DND-41 (cell line): Measurements from ENCODE around the gene CHAD.
"Not testable (repeated sequence)": the region's sequence is repeated elsewhere in the genome, so short reads cannot be mapped to it uniquely, and the experiment has no call there.

Experiments used
- ATAC-seq: fragments of 200-7000 bp; cut with Tn5 transposase; 3 replicates; pipeline ENCODE4 v1.9.1; 2021; ENCODE audit warnings: low read depth; ENCODE audit not compliant: insufficient read depth
- DNase-seq: peaks from one replicate; pipeline ENCODE4 v3.0.0-alpha.2; 2020
- H2AFZ ChIP-seq: 2 replicates; pipeline ENCODE4 v1.6.0; 2012; ENCODE audit warnings: low read depth, low read length
- H3K27ac ChIP-seq: 2 replicates; pipeline ENCODE4 v1.5.1; 2012; ENCODE audit warnings: low read length, inconsistent platforms
- H3K27me3 ChIP-seq: fragments of 200-600 bp; sonication (generic); 2 replicates; pipeline ENCODE4 v1.6.0; 2012; ENCODE audit warnings: low read length, mild to moderate bottlenecking, inconsistent platforms; ENCODE audit not compliant: insufficient read depth, poor library complexity
- H3K36me3 ChIP-seq: 2 replicates; pipeline ENCODE4 v1.5.1; 2012; ENCODE audit warnings: low read length, inconsistent platforms; ENCODE audit not compliant: insufficient read depth
- H3K4me1 ChIP-seq: 2 replicates; pipeline ENCODE4 v1.5.1; 2012; ENCODE audit warnings: mild to moderate bottlenecking, low read length; ENCODE audit not compliant: insufficient read depth
- H3K4me2 ChIP-seq: 2 replicates; pipeline ENCODE4 v1.6.0; 2012; ENCODE audit warnings: mild to moderate bottlenecking, moderate library complexity, low read length, inconsistent platforms; ENCODE audit not compliant: insufficient read depth
- H3K4me3 ChIP-seq, 2 experiments: fragments of 200-600 bp in 1 of 2; shearing (Covaris generic) in 1 of 2; 2 replicates each; pipeline ENCODE4 v1.5.1; 2012 to 2016; ENCODE audit warnings: inconsistent platforms in 2 of 2, low read length in 2 of 2, mild to moderate bottlenecking in 2 of 2, low read depth in 1 of 2, moderate library complexity in 1 of 2
- H3K79me2 ChIP-seq: 2 replicates; pipeline ENCODE4 v1.6.0; 2012; ENCODE audit warnings: low read length, inconsistent platforms; ENCODE audit not compliant: insufficient read depth
- H3K9ac ChIP-seq: 2 replicates; pipeline ENCODE4 v1.6.0; 2012; ENCODE audit warnings: low read depth, mild to moderate bottlenecking, inconsistent platforms, low read length, moderate library complexity
- H3K9me3 ChIP-seq: 2 replicates; pipeline ENCODE4 v1.5.1; 2012; ENCODE audit warnings: low read length, moderate library complexity, mild to moderate bottlenecking, inconsistent platforms; ENCODE audit not compliant: insufficient read depth, severe bottlenecking
- H4K20me1 ChIP-seq: 2 replicates; pipeline ENCODE4 v1.6.0; 2012; ENCODE audit warnings: low read length; ENCODE audit not compliant: insufficient read depth
- EZH2 ChIP-seq: IDR thresholded peaks from 3 replicates; pipeline ENCODE4 v1.6.1; 2012; ENCODE audit warnings: borderline replicate concordance, low read depth, mild to moderate bottlenecking, moderate library complexity, low read length, inconsistent platforms; ENCODE audit not compliant: severe bottlenecking
- TF ChIP-seq, protein P1 (sequence below): IDR thresholded peaks from 2 replicates; pipeline ENCODE4 v1.5.1; 2012; ENCODE audit warnings: borderline replicate concordance, low read length, moderate library complexity, mild to moderate bottlenecking; ENCODE audit not compliant: poor library complexity, severe bottlenecking; ENCODE audit errors: extremely low read depth

The CHAD gene

DNA sequence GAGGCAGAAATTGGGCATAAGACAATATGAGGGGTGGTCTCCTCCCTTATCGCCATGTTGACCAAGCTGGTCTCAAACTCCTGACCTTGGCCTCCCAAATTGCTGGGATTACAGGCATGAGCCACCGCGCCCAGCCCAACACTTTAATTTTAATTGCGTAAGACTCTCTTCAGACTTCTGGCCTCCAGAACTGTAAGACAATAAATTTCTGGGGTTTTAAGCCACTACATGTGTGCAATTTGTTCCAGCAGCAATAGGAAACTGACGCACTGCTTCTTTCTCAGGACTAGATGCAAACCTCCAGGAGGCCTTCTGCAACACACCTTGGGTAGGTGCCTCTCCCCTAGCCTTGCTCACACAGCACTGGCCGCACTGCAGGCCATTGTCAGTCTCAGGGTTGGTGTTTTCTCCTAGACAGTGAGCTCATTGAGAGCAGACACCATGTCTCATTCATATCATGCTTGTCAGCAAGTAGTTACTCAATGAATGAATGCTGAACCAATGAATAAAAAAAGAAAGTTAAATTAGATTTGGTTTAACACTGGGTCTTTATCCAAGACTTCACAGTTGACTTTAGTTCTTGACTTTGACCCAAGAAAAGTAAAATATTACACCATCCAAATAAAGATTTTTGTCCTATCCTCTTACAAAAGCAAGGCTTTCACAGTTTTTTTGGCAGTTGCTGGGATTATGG is 48.1 kb downstream of the CHAD start:
- Histone ChIP-seq H3K36me3 (no peaks in the 10 kb centered on the region), H3K27me3 (no peaks in the 10 kb centered on the region), H3K4me2 (peak overlapping the region; percentile 70), H3K9me3 (peaks cover 4% of the 10 kb centered on the region), H3K4me3 (peak overlapping the region; percentile 18 to 54; a peak in 3 of 4 replicates), H3K4me1 (peaks cover 53% of the 10 kb centered on the region), H3K79me2 (peaks cover 7% of the 10 kb centered on the region), H3K9ac (peak overlapping the region; percentile 57), H2AFZ (peak overlapping the region; percentile 80), H3K27ac (peak overlapping the region; percentile 85), H4K20me1 (no peaks in the 10 kb centered on the region)
- DNase-seq (no peak), ATAC-seq (no peak)
- TF ChIP-seq, protein P1, sequence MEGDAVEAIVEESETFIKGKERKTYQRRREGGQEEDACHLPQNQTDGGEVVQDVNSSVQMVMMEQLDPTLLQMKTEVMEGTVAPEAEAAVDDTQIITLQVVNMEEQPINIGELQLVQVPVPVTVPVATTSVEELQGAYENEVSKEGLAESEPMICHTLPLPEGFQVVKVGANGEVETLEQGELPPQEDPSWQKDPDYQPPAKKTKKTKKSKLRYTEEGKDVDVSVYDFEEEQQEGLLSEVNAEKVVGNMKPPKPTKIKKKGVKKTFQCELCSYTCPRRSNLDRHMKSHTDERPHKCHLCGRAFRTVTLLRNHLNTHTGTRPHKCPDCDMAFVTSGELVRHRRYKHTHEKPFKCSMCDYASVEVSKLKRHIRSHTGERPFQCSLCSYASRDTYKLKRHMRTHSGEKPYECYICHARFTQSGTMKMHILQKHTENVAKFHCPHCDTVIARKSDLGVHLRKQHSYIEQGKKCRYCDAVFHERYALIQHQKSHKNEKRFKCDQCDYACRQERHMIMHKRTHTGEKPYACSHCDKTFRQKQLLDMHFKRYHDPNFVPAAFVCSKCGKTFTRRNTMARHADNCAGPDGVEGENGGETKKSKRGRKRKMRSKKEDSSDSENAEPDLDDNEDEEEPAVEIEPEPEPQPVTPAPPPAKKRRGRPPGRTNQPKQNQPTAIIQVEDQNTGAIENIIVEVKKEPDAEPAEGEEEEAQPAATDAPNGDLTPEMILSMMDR = no peak
- no peak for TF ChIP-seq EZH2

DNA sequence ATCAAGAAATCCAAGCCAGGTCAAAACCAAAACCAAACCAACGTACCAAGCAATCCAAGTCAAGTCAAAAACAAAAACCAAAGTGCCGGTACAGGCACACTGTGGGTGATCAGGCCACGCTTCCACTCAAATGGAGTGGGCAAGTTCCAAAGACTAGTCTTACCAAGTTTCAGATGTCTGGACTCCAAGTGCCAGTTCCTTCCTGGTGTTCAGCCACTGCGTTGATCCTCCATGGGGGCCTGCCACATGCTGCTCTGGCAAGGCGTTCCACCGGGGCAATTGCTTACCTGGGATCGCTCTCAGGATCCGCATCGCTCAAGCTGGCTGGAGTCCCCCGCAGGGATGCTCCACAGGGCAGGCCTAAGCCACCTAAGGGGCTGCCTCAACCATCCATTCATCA is 49.1 kb downstream of the CHAD start:
- not testable (repeated sequence) for ATAC-seq, H2AFZ ChIP-seq, H3K27ac ChIP-seq, H3K9ac ChIP-seq, H4K20me1 ChIP-seq, H3K27me3 ChIP-seq, H3K4me3 ChIP-seq, H3K9me3 ChIP-seq, H3K4me2 ChIP-seq, H3K36me3 ChIP-seq, DNase-seq, H3K79me2 ChIP-seq
- peaks cover 43% of the 10 kb centered on the region for H3K4me1 ChIP-seq

DNA sequence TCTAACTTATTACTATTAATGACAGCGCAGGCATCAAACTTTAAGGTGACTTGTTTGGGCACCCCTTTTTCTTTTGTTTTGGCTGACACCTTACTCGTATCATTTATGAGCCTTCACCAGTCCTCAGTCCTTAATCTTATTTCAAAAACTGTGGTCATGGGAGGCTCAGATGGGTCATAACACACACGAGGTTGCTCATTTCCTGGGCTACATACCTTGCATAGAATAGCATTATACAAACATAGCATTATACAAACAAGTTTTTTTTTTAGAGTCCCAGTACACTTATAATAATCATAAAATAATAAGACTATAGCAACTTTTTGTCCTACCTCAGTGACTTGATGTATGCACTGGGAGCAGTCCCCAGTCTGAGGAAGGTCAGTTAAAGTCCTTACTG is 53.9 kb downstream of the CHAD start:
- H3K27me3 ChIP-seq = no peaks in the 10 kb centered on the region
- H3K4me1 ChIP-seq = peaks cover 2% of the 10 kb centered on the region; the same call in 1 of the 2 replicates
- H3K9ac ChIP-seq = no peak overlapping the region
- H3K9me3 ChIP-seq = peaks cover 4% of the 10 kb centered on the region
- no peak overlapping the region for H2AFZ ChIP-seq
- no peak overlapping the region for H3K4me2 ChIP-seq
- no peak for TF ChIP-seq EZH2
- TF ChIP-seq, protein P1 = no peak
- DNase-seq (no peak), ATAC-seq (no peak)
- no peaks in the 10 kb centered on the region for H3K36me3 ChIP-seq
- no peaks in the 10 kb centered on the region for H3K79me2 ChIP-seq
- H4K20me1 ChIP-seq = no peaks in the 10 kb centered on the region
- H3K4me3 ChIP-seq = no peak overlapping the region
- no peak overlapping the region for H3K27ac ChIP-seq
